A673 (cell line): Measurements from ENCODE around the gene ST6GALNAC6. TPM values are rescaled to one million over a fixed set of nuclear protein-coding genes. Genes with fewer than 3 reads are reported as not detected.

Experiments
- BruUV-seq: library from RNA; stranded (reverse); fragments of 400-500 nt; replicated peaks from 2 replicates; lab custom pipeline; 2021; lab: Mats Ljungman, UMichigan
- CTCF ChIA-PET: fragments of 300-600 bp; sonication (Branson Sonifier 250); formaldehyde crosslinking; loops from one replicate; lab custom pipeline; 2022; ENCODE audit warnings: antibody characterized with exemption; lab: Charles Lee
- POLR2A ChIA-PET: fragments of 300-600 bp; sonication (Branson Sonifier 250); formaldehyde crosslinking; loops from one replicate; lab custom pipeline; 2022; ENCODE audit warnings: antibody characterized with exemption; ENCODE audit not compliant: low non-redundant PET; lab: Charles Lee
- DNase-seq: peaks from one replicate; pipeline ENCODE4 v3.0.0-alpha.2; 2015; ENCODE audit warnings: low spot score
- H3K27ac ChIP-seq: fragments of 200-600 bp; sonication (generic); 2 replicates; pipeline ENCODE4 v1.5.1; 2016; ENCODE audit warnings: mixed run types, low read depth, mild to moderate bottlenecking, mixed read lengths, antibody characterized with exemption, low read length; ENCODE audit not compliant: poor library complexity, severe bottlenecking
- H3K27me3 ChIP-seq: fragments of 200-600 bp; sonication (generic); replicated peaks from 2 replicates; pipeline ENCODE4 v1.6.1; 2017; ENCODE audit warnings: mixed run types, low read depth, mild to moderate bottlenecking, mixed read lengths, antibody characterized with exemption, low read length; ENCODE audit not compliant: insufficient read depth, poor library complexity
- H3K36me3 ChIP-seq: fragments of 200-600 bp; sonication (generic); 2 replicates; pipeline ENCODE4 v1.6.1; 2016; ENCODE audit warnings: mixed run types, mild to moderate bottlenecking, mixed read lengths, antibody characterized with exemption, low read length; ENCODE audit not compliant: insufficient read depth, poor library complexity, severe bottlenecking
- H3K4me1 ChIP-seq: fragments of 200-600 bp; sonication (generic); 2 replicates; pipeline ENCODE4 v1.6.1; 2017; ENCODE audit warnings: mixed run types, mild to moderate bottlenecking, mixed read lengths, antibody characterized with exemption, low read length; ENCODE audit not compliant: insufficient read depth, poor library complexity, severe bottlenecking
- H3K4me3 ChIP-seq: fragments of 200-600 bp; sonication (generic); 2 replicates; pipeline ENCODE4 v1.5.1; 2016; ENCODE audit warnings: low read depth, mixed run types, mild to moderate bottlenecking, mixed read lengths, low read length; ENCODE audit not compliant: poor library complexity, severe bottlenecking
- H3K9me3 ChIP-seq: fragments of 200-600 bp; sonication (generic); 2 replicates; pipeline ENCODE4 v1.6.1; 2016; ENCODE audit warnings: mixed run types, low read depth, mild to moderate bottlenecking, mixed read lengths, antibody characterized with exemption, low read length; ENCODE audit not compliant: poor library complexity, severe bottlenecking
- EZH2 ChIP-seq: fragments of 200-600 bp; sonication (generic); IDR thresholded peaks from 2 replicates; pipeline ENCODE4 v1.6.1; 2017; ENCODE audit warnings: borderline replicate concordance, low read depth, mild to moderate bottlenecking, mixed read lengths, antibody characterized with exemption, low read length; ENCODE audit not compliant: poor library complexity, severe bottlenecking
- intact Hi-C: fragments of 100-400 bp; cut with micrococcal nuclease; formaldehyde crosslinking; loops from one replicate; pipeline ENCODE4 v1.10.0; 2022; ENCODE audit not compliant: unreplicated experiment
- total RNA-seq: library from RNA; stranded (reverse); gene quantifications from 2 replicates; pipeline ENCODE4 v1.2.3, GENCODE V29; 2021
- TF ChIP-seq, protein P1 (sequence below): fragments of 300-800, 200-600 bp; sonication (generic); conservative IDR thresholded peaks from 2 replicates; pipeline ENCODE4 v1.5.1; 2017; ENCODE audit warnings: low read depth, mild to moderate bottlenecking, antibody characterized with exemption, low read length, moderate library complexity, mixed read lengths

The ST6GALNAC6 gene
- total RNA-seq, 1 experiment from 2014 or later, result 34.7 TPM

DNA sequence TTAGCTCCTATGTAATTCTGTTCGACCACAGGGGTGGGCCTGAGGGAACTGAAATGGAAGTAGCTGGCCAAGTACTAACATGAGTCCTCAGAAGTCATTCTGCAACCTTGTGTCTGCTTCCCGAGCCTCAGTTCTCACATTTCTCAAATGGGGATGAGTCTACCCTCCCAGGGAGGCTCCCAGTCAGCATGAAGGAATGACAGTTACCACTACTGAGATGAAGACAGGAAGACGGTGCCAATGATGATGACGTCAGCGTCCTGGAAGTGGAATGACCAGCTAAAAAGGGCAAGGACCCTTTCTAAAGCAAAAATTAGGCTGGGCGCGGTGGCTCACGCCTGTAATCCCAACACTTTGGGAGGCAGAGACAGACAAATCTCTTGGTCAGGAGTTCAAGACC is 24.4 kb upstream of the ST6GALNAC6 start:
- H3K4me3 ChIP-seq, result no peak overlapping the region
- H3K27ac ChIP-seq, result no peak overlapping the region
- CTCF ChIA-PET, result no interaction called here
- DNase-seq, result no peak
- no peaks in the 10 kb centered on the region for H3K27me3 ChIP-seq
- no TSS peak for BruUV-seq
- no peaks in the 10 kb centered on the region for H3K36me3 ChIP-seq
- intact Hi-C loops, result loop anchor here (5.0 kb wide), 3 partner anchors 421 to 986 kb away; no protein-coding TSS in a partner anchor
- H3K4me1 ChIP-seq, result peaks cover 9% of the 10 kb centered on the region
- POLR2A ChIA-PET, result no interaction called here
- no peak for TF ChIP-seq EZH2
- TF ChIP-seq, protein P1, sequence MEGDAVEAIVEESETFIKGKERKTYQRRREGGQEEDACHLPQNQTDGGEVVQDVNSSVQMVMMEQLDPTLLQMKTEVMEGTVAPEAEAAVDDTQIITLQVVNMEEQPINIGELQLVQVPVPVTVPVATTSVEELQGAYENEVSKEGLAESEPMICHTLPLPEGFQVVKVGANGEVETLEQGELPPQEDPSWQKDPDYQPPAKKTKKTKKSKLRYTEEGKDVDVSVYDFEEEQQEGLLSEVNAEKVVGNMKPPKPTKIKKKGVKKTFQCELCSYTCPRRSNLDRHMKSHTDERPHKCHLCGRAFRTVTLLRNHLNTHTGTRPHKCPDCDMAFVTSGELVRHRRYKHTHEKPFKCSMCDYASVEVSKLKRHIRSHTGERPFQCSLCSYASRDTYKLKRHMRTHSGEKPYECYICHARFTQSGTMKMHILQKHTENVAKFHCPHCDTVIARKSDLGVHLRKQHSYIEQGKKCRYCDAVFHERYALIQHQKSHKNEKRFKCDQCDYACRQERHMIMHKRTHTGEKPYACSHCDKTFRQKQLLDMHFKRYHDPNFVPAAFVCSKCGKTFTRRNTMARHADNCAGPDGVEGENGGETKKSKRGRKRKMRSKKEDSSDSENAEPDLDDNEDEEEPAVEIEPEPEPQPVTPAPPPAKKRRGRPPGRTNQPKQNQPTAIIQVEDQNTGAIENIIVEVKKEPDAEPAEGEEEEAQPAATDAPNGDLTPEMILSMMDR, result no peak
- no peaks in the 10 kb centered on the region for H3K9me3 ChIP-seq

DNA sequence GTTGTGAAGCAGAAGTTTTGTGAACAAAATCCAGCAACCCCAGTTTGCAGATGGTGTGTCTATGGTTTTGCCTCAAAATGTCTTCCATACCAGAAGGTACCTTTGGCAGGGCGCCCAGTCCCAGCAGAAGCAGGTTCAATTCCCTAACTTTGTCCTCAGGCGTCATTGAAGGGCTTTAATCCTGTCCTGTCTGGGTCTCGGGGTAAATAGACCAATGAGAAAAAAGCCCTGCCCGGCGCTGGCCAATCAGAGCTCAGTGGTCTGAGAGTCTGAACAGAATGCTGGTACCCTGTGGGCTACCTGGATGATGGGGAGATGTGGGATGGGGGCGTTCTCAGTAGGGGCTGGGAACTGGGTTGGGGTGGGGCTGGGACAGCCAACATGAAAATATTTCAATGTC is 23.6 kb upstream of the ST6GALNAC6 start:
- Histone ChIP-seq H3K4me3 (no peak overlapping the region), H3K9me3 (no peaks in the 10 kb centered on the region), H3K36me3 (no peaks in the 10 kb centered on the region), H3K4me1 (peaks cover 9% of the 10 kb centered on the region), H3K27ac (no peak overlapping the region), H3K27me3 (no peaks in the 10 kb centered on the region)
- TF ChIP-seq, protein P1, result no peak
- no peak for TF ChIP-seq EZH2
- no TSS peak for BruUV-seq
- ChIA-PET CTCF (no interaction called here), POLR2A (no interaction called here)
- no peak for DNase-seq
- intact Hi-C loops, result loop anchor here (5.0 kb wide), 3 partner anchors 421 to 986 kb away; no protein-coding TSS in a partner anchor

DNA sequence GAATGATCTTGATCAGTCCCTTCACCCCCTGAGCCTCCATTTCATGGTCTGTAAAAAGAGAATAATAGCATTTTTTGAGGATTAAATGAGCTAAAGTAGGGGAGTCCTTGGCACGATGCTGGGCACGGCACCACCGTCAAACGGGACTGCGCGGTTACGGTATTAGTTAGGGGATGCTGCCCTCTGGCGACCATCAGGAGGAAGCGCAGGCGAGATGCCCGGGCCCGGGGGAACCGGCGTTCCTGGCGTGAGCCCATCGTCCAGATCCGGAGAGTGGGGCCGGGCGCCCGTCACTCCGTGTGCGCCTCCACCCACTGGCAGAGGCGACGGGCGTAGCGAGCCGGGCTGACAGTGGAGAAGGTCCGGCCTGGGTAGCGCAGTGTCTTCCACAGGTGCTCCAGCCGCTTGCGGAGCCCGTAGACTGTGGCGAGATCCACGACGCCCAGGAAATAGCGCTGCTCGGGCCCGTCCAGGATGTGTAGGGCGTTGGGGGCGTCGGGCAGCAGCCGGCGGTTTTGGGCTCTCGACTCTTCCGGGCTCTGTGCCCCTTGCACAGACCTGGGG is 22.2 kb upstream of the ST6GALNAC6 start:
- no TSS peak for BruUV-seq
- Histone ChIP-seq H3K36me3 (no peaks in the 10 kb centered on the region), H3K4me1 (peaks cover 16% of the 10 kb centered on the region), H3K27ac (no peak overlapping the region), H3K4me3 (no peak overlapping the region), H3K9me3 (no peaks in the 10 kb centered on the region), H3K27me3 (no peaks in the 10 kb centered on the region)
- CTCF ChIA-PET, result interaction anchor here (0.6 to 1.1 kb wide), 4 partner anchors 9 to 1206 kb away, joined by 3 to 7 read pairs (median 4); partner anchors contain the start of gene TOR2A
- TF ChIP-seq, protein P1, result peak; percentile 92
- TF ChIP-seq EZH2, result no peak
- POLR2A ChIA-PET, result interaction anchor here (0.6 kb wide), 1 partner anchor 187 kb away, joined by 4 read pairs; the partner anchor contains the start of gene TOR2A
- peak; percentile 63 for DNase-seq
- intact Hi-C loops, result loop anchor here (1.0 to 5.0 kb wide), 6 partner anchors 135 to 984 kb away; partner anchors contain the start of genes CDK9 and TOR2A
